HG03039 (cell line): ENCODE results near the gene BICD2.

Experiments used
- ATAC-seq: cut with Tn5 transposase; IDR thresholded peaks from one replicate; pipeline ENCODE4 v1.9.1; 2021; ENCODE audit warnings: mild to moderate bottlenecking, moderate library complexity; ENCODE audit not compliant: unreplicated experiment

The BICD2 gene

GRCh38 chr9:92716557-92716956, 48.1 kb downstream of the BICD2 start:
- ATAC-seq = no peak

- ATAC-seq = no peak
Measured at GRCh38 chr9:92715488-92716231, 49.0 kb downstream of the BICD2 start.

- no peak for ATAC-seq
Measured at GRCh38 chr9:92714787-92715487, 49.7 kb downstream of the BICD2 start.

- no peak for ATAC-seq
Measured at GRCh38 chr9:92714016-92714415, 50.6 kb downstream of the BICD2 start.

GRCh38 chr9:92713528-92713927, 51.1 kb downstream of the BICD2 start:
- no peak for ATAC-seq

GRCh38 chr9:92712767-92713166, 51.9 kb downstream of the BICD2 start:
- ATAC-seq = no peak

GRCh38 chr9:92711844-92712243, 52.8 kb downstream of the BICD2 start:
- ATAC-seq = no peak

- no peak for ATAC-seq
Measured at GRCh38 chr9:92711146-92711545, 53.5 kb downstream of the BICD2 start.

GRCh38 chr9:92710368-92710767, 54.3 kb downstream of the BICD2 start:
- no peak for ATAC-seq

GRCh38 chr9:92709954-92710353, 54.7 kb downstream of the BICD2 start:
- no peak for ATAC-seq

GRCh38 chr9:92709240-92709639, 55.4 kb downstream of the BICD2 start:
- ATAC-seq = no peak

GRCh38 chr9:92707530-92707929, 57.1 kb downstream of the BICD2 start:
- ATAC-seq = no peak

GRCh38 chr9:92706218-92706940, 58.3 kb downstream of the BICD2 start:
- no peak for ATAC-seq

GRCh38 chr9:92704528-92704927, 60.1 kb downstream of the BICD2 start:
- no peak for ATAC-seq

- ATAC-seq = no peak
Measured at GRCh38 chr9:92696619-92697018, 68.0 kb downstream of the BICD2 start.

GRCh38 chr9:92686954-92687353, 77.7 kb downstream of the BICD2 start:
- no peak for ATAC-seq

- no peak for ATAC-seq
Measured at GRCh38 chr9:92685022-92685421, 79.6 kb downstream of the BICD2 start.

- ATAC-seq = no peak
Measured at GRCh38 chr9:92682269-92682668, 82.4 kb downstream of the BICD2 start.

GRCh38 chr9:92680166-92681119, 84.2 kb downstream of the BICD2 start:
- no peak for ATAC-seq

- no peak for ATAC-seq
Measured at GRCh38 chr9:92679413-92680165, 85.0 kb downstream of the BICD2 start.
